Fibroblast of mammary gland (primary cell): ENCODE results near the gene UBA52.
"Not testable (repeated sequence)": the region's sequence is repeated elsewhere in the genome, so short reads cannot be mapped to it uniquely, and the experiment has no call there.

Experiments
- DNase-seq: peaks from one replicate; pipeline ENCODE4 v3.0.0-alpha.2; 2010; ENCODE audit warnings: low read depth
- H3K4me3 ChIP-seq: 2 replicates; pipeline ENCODE4 v1.5.1; 2011; ENCODE audit warnings: low read depth, mild to moderate bottlenecking, low read length, moderate library complexity; ENCODE audit not compliant: control insufficient read depth
- CTCF ChIP-seq: conservative IDR thresholded peaks from 2 replicates; pipeline ENCODE4 v1.5.1; 2011; ENCODE audit warnings: low read depth, low read length, inconsistent platforms; ENCODE audit not compliant: control insufficient read depth, insufficient read depth

The UBA52 gene

GRCh38 chr19:18532168-18532890 is 39.3 kb upstream of the UBA52 start:
- DNase-seq = no peak
- TF ChIP-seq CTCF = no peak
- no peak overlapping the region for H3K4me3 ChIP-seq

- no peak for DNase-seq
- no peak for TF ChIP-seq CTCF
These were observed 38.6 kb upstream of the UBA52 start for GRCh38 chr19:18533058-18533457.

GRCh38 chr19:18536475-18536874 is 35.2 kb upstream of the UBA52 start:
- DNase-seq = no peak
- TF ChIP-seq CTCF = no peak
- H3K4me3 ChIP-seq = no peak overlapping the region

More at GRCh38 chr19:18533058-18533457, 38.6 kb upstream of the UBA52 start:
- H3K4me3 ChIP-seq = no peak overlapping the region

- DNase-seq = no peak
- no peak overlapping the region for H3K4me3 ChIP-seq
- TF ChIP-seq CTCF = no peak
These were observed 34.2 kb upstream of the UBA52 start for GRCh38 chr19:18537431-18537830.

GRCh38 chr19:18538115-18538514 is 33.5 kb upstream of the UBA52 start:
- H3K4me3 ChIP-seq = no peak overlapping the region
- DNase-seq = no peak
- TF ChIP-seq CTCF = no peak

GRCh38 chr19:18539372-18539771 is 32.3 kb upstream of the UBA52 start:
- no peak overlapping the region for H3K4me3 ChIP-seq
- DNase-seq = no peak
- no peak for TF ChIP-seq CTCF

GRCh38 chr19:18540200-18540599 is 31.5 kb upstream of the UBA52 start:
- not testable (repeated sequence) for H3K4me3 ChIP-seq, DNase-seq
